Measurements from ENCODE around the gene FBXL17. TPM values are rescaled to one million over a fixed set of nuclear protein-coding genes. Genes with fewer than 3 reads are reported as not detected.

Gene FBXL17
- total RNA-seq, 1 experiment from 2014 or later = 5.3 TPM

GRCh38 chr5:107925200-107925599 is 456.7 kb downstream of the FBXL17 start:
- H3K27me3 Mint-ChIP-seq (ENCODE audit: low read depth) = no peaks in the 10 kb centered on the region
- Histone ChIP-seq H2BK20ac (ENCODE audit: low read depth, low read length, poor library complexity, severe bottlenecking) (no peak overlapping the region), H3T11ph (ENCODE audit: low read length) (no peak overlapping the region), H3K14ac (ENCODE audit: insufficient read depth, low read length) (no peak overlapping the region), H2BK15ac (ENCODE audit: low read depth, low read length) (no peak overlapping the region), H3K4me2 (ENCODE audit: insufficient read depth, insufficient read length, low read length) (no peak overlapping the region), H4K91ac (ENCODE audit: insufficient read length, low read depth, low read length) (no peak overlapping the region), H2BK5ac (ENCODE audit: insufficient read length, low read length) (no peak overlapping the region), H3K18ac (ENCODE audit: insufficient read length, low read depth, low read length) (no peak overlapping the region), H3K4ac (ENCODE audit: low read depth, low read length) (no peak overlapping the region), H3K27ac (ENCODE audit: insufficient read length, low read depth, low read length) (no peak overlapping the region), H3K4me1 (ENCODE audit: insufficient read depth, low read length) (no peaks in the 10 kb centered on the region), H4K20me1 (ENCODE audit: control insufficient read depth, insufficient read depth, insufficient read length) (no peaks in the 10 kb centered on the region), H3K9me3 (ENCODE audit: control insufficient read depth, low read depth, low read length) (no peaks in the 10 kb centered on the region), H3K79me2 (ENCODE audit: insufficient read depth, low read length) (no peaks in the 10 kb centered on the region), H2AFZ (ENCODE audit: low read length) (no peak overlapping the region), H3K23ac (ENCODE audit: insufficient read length, low read depth, low read length) (no peak overlapping the region), H3K27me3 (ENCODE audit: insufficient read depth, low read length) (no peaks in the 10 kb centered on the region), H3K9ac (ENCODE audit: extremely low read depth, insufficient read length, low read length) (no peak overlapping the region), H3K56ac (ENCODE audit: insufficient read length, low read depth, low read length) (no peak overlapping the region), H2AK5ac (ENCODE audit: insufficient read length, low read length) (no peak overlapping the region), H3K23me2 (ENCODE audit: insufficient read length, low read depth, low read length, poor library complexity, severe bottlenecking) (no peaks in the 10 kb centered on the region), H4K5ac (ENCODE audit: insufficient read length, low read depth, low read length) (no peak overlapping the region), H3K79me1 (ENCODE audit: insufficient read depth, low read depth, low read length, poor library complexity, severe bottlenecking) (no peaks in the 10 kb centered on the region), H2BK120ac (ENCODE audit: low read depth, low read length, poor library complexity, severe bottlenecking) (no peak overlapping the region), H4K8ac (replicated peaks; ENCODE audit: insufficient read length, low read depth, low read length) (no peak overlapping the region), H2BK12ac (ENCODE audit: insufficient read length, low read depth, low read length) (no peak overlapping the region)
- H3K36me3 Mint-ChIP-seq (ENCODE audit: insufficient read depth in 1 of 3, low read depth in 3 of 3) = no peaks in the 10 kb centered on the region; a peak in 1 of 7 replicates
- H3K4me1 Mint-ChIP-seq = peaks cover 5 to 8% of the 10 kb centered on the region in 2 experiments
- no peak overlapping the region for H3K27ac Mint-ChIP-seq
- TF ChIP-seq CTCF (conservative IDR thresholded peaks at IDR 0.05) = no peak
- no peak for DNase-seq
- H3K4me3 Mint-ChIP-seq = no peak overlapping the region
- WGBS (ENCODE audit: extremely low coverage, insufficient read length, low lambda C conversion rate) = no CpG with 5 or more reads among the region's 4 CpGs
- H3K9me3 Mint-ChIP-seq = no peaks in the 10 kb centered on the region
